H1 (cell line): Measurements from ENCODE around the gene TBC1D22A. TPM values are rescaled to one million over a fixed set of nuclear protein-coding genes. Genes with fewer than 3 reads are reported as not detected.

ENCODE experiments used
- CTCF ChIA-PET: fragments of 300-600 bp; sonication (Branson Sonifier 250); formaldehyde crosslinking; loops from one replicate; lab custom pipeline; 2021; ENCODE audit not compliant: partially characterized antibody; lab: Charles Lee
- POLR2A ChIA-PET: fragments of 300-600 bp; sonication (Branson Sonifier 250); formaldehyde crosslinking; loops from one replicate; lab custom pipeline; 2021; ENCODE audit warnings: inconsistent platforms; ENCODE audit not compliant: partially characterized antibody; lab: Charles Lee
- DNase-seq, 2 experiments: peaks; one replicate each; pipeline versions ENCODE4 v3.0.0 to v3.0.0-alpha.2; 2010 to 2022; ENCODE audit warnings: low spot score in 2 of 2, low read depth in 1 of 2, mixed read lengths in 1 of 2
- FAIRE-seq: peaks from 2 replicates; lab custom pipeline; 2011; peaks lifted over from hg19 to GRCh38; lab: Jason Lieb, UNC
- H2AFZ ChIP-seq: 2 replicates; pipeline ENCODE4 v1.8.1; 2012; ENCODE audit warnings: low read length, inconsistent platforms
- H2AK5ac ChIP-seq: 2 replicates; pipeline ENCODE4 v1.6.1; 2013; ENCODE audit warnings: low read depth, low read length
- H2BK120ac ChIP-seq: replicated peaks from 2 replicates; pipeline ENCODE3; 2013; ENCODE audit warnings: low read depth, low read length, inconsistent platforms
- H2BK12ac ChIP-seq: 2 replicates; pipeline ENCODE4 v1.6.1; 2013; ENCODE audit warnings: low read depth, low read length
- H2BK15ac ChIP-seq: 2 replicates; pipeline ENCODE4 v1.6.1; 2013; ENCODE audit warnings: low read length
- H2BK20ac ChIP-seq: 2 replicates; pipeline ENCODE4 v1.6.1; 2013; ENCODE audit warnings: low read length
- H2BK5ac ChIP-seq: 2 replicates; pipeline ENCODE4 v1.6.1; 2013; ENCODE audit warnings: low read depth, low read length
- H3K14ac ChIP-seq: 2 replicates; pipeline ENCODE4 v1.6.1; 2013; ENCODE audit warnings: inconsistent platforms; ENCODE audit not compliant: insufficient read length
- H3K18ac ChIP-seq: 2 replicates; pipeline ENCODE4 v1.6.1; 2013; ENCODE audit warnings: low read length; ENCODE audit errors: extremely low read depth
- H3K23ac ChIP-seq: 2 replicates; pipeline ENCODE4 v1.6.1; 2013; ENCODE audit warnings: inconsistent platforms; ENCODE audit not compliant: insufficient read length
- H3K23me2 ChIP-seq: 2 replicates; pipeline ENCODE4 v1.6.1; 2013; ENCODE audit warnings: low read depth, low read length
- H3K27ac ChIP-seq: 2 replicates; pipeline ENCODE4 v1.6.1; 2011; ENCODE audit warnings: low read depth, low read length, inconsistent platforms
- H3K27me3 ChIP-seq, 4 experiments: replicated peaks in 1 of 4; 1 replicate in 1 of 4; 2 replicates in 3 of 4; pipeline versions ENCODE4 v1.6.1 to v1.8.1; 2011 to 2013; ENCODE audit warnings: low read length in 3 of 4, mild to moderate bottlenecking in 3 of 4, inconsistent platforms in 2 of 4, mixed read lengths in 2 of 4, moderate library complexity in 1 of 4; ENCODE audit not compliant: control insufficient read depth in 3 of 4, insufficient read depth in 3 of 4; ENCODE audit errors: extremely low read depth in 1 of 4
- H3K36me3 ChIP-seq, 4 experiments: 2 replicates each; pipeline versions ENCODE4 v1.6.1 to v1.8.1; 2011 to 2013; ENCODE audit warnings: mild to moderate bottlenecking in 4 of 4, low read length in 3 of 4, moderate library complexity in 2 of 4, control low read depth in 1 of 4, inconsistent platforms in 1 of 4; ENCODE audit not compliant: insufficient read depth in 4 of 4, control insufficient read depth in 2 of 4
- H3K4ac ChIP-seq: replicated peaks from 2 replicates; pipeline ENCODE3; 2013; ENCODE audit warnings: low read length, low read depth, mixed read lengths, inconsistent platforms; ENCODE audit not compliant: insufficient read length
- H3K4me1 ChIP-seq, 4 experiments: replicated peaks in 1 of 4; 1 replicate in 1 of 4; 2 replicates in 3 of 4; pipeline versions ENCODE4 v1.6.1 to v1.8.1; 2011 to 2013; ENCODE audit warnings: low read length in 3 of 4, inconsistent platforms in 2 of 4, mixed read lengths in 1 of 4; ENCODE audit not compliant: insufficient read depth in 4 of 4, control insufficient read depth in 3 of 4
- H3K4me2 ChIP-seq, 2 experiments: 2 replicates each; pipeline versions ENCODE4 v1.6.1 to v1.8.1; 2011 to 2013; ENCODE audit warnings: low read depth in 2 of 2, low read length in 2 of 2, control low read depth in 1 of 2, inconsistent platforms in 1 of 2, mild to moderate bottlenecking in 1 of 2; ENCODE audit not compliant: insufficient read depth in 1 of 2
- H3K4me3 ChIP-seq, 4 experiments: fragments of 200-600, 300-600 bp in 1 of 4; sonication (generic), shearing (Covaris generic), sonication (Bioruptor Twin) in 1 of 4; 2 replicates each; pipeline versions ENCODE4 v1.5.1 to v1.8.1; 2011 to 2016; ENCODE audit warnings: low read length in 4 of 4, low read depth in 3 of 4, control low read depth in 2 of 4, inconsistent platforms in 2 of 4, mild to moderate bottlenecking in 2 of 4, mixed read lengths in 1 of 4, moderate library complexity in 1 of 4; ENCODE audit not compliant: insufficient read depth in 2 of 4; ENCODE audit errors: extremely low read depth in 1 of 4
- H3K56ac ChIP-seq: replicated peaks from 2 replicates; pipeline ENCODE3; 2013; ENCODE audit warnings: low read depth, mild to moderate bottlenecking, mixed read lengths, low read length, inconsistent platforms; ENCODE audit not compliant: insufficient read length
- H3K79me1 ChIP-seq: 2 replicates; pipeline ENCODE4 v1.6.1; 2013; ENCODE audit warnings: low read depth, low read length, control low read depth
- H3K79me2 ChIP-seq, 2 experiments: 2 replicates each; pipeline versions ENCODE4 v1.6.1 to v1.8.1; 2012 to 2013; ENCODE audit warnings: low read length in 2 of 2, mild to moderate bottlenecking in 2 of 2, inconsistent platforms in 1 of 2; ENCODE audit not compliant: insufficient read depth in 2 of 2, control insufficient read depth in 1 of 2
- H3K9ac ChIP-seq, 4 experiments: replicated peaks in 1 of 4; 1 replicate in 1 of 4; 2 replicates in 3 of 4; pipeline versions ENCODE4 v1.6.1 to v1.8.1; 2011 to 2013; ENCODE audit warnings: low read depth in 3 of 4, low read length in 3 of 4, control low read depth in 2 of 4, mild to moderate bottlenecking in 2 of 4, moderate library complexity in 2 of 4, inconsistent platforms in 1 of 4; ENCODE audit errors: extremely low read depth in 1 of 4
- H3K9me3 ChIP-seq, 2 experiments: 2 replicates each; pipeline versions ENCODE4 v1.6.1 to v1.8.1; 2012 to 2013; ENCODE audit warnings: mild to moderate bottlenecking in 2 of 2, moderate library complexity in 2 of 2, control low read depth in 1 of 2, inconsistent platforms in 1 of 2, low read depth in 1 of 2, low read length in 1 of 2, mixed read lengths in 1 of 2; ENCODE audit not compliant: insufficient read depth in 2 of 2
- H4K20me1 ChIP-seq, 2 experiments: replicated peaks in 1 of 2; 2 replicates each; pipeline versions ENCODE3 to v1.8.1; 2011 to 2013; ENCODE audit warnings: inconsistent platforms in 2 of 2, low read length in 2 of 2, mild to moderate bottlenecking in 1 of 2; ENCODE audit not compliant: insufficient read depth in 2 of 2, control insufficient read depth in 1 of 2
- H4K5ac ChIP-seq: 2 replicates; pipeline ENCODE4 v1.6.1; 2013; ENCODE audit warnings: low read length, low read depth, mixed read lengths, inconsistent platforms; ENCODE audit not compliant: insufficient read length
- H4K8ac ChIP-seq: 2 replicates; pipeline ENCODE4 v1.8.0; 2013; ENCODE audit warnings: mild to moderate bottlenecking, moderate library complexity, low read length, inconsistent platforms; ENCODE audit not compliant: insufficient read depth; ENCODE audit errors: extremely low read depth
- H4K91ac ChIP-seq: replicated peaks from 2 replicates; pipeline ENCODE3; 2013; ENCODE audit warnings: low read length, mixed read lengths, inconsistent platforms; ENCODE audit not compliant: insufficient read length
- KDM5A ChIP-seq: fragments of 200-600 bp; IDR thresholded peaks from 2 replicates; pipeline ENCODE4 v1.7.1; 2012; ENCODE audit warnings: mild to moderate bottlenecking, low read length, inconsistent platforms, mixed read lengths
- MAFK ChIP-seq: IDR thresholded peaks from 2 replicates; pipeline ENCODE4 v1.6.1; 2012; ENCODE audit warnings: low read depth, mild to moderate bottlenecking, improper control_type of control experiment, low read length
- SAP30 ChIP-seq: fragments of 300-600 bp; sonication (generic); IDR thresholded peaks from 2 replicates; pipeline ENCODE4 v1.7.1; 2012; ENCODE audit warnings: low read length, moderate library complexity, mild to moderate bottlenecking, inconsistent platforms; ENCODE audit not compliant: insufficient read depth, insufficient replicate concordance
- WGBS, 2 experiments: shearing (Covaris generic) in 1 of 2; methylation state at CpG; one replicate each; pipeline versions ENCODE4 v1.1.6 to v1.1.7; 2013 to 2015; ENCODE audit warnings: low lambda C conversion rate in 2 of 2, mixed read lengths in 2 of 2, inconsistent platforms in 1 of 2, low coverage in 1 of 2, missing lambda C conversion rate in 1 of 2; ENCODE audit not compliant: insufficient replicate concordance in 2 of 2, insufficient coverage in 1 of 2, insufficient read length in 1 of 2; ENCODE audit errors: extremely low coverage in 1 of 2, missing lambda C conversion rate in 1 of 2; 5-methylcytosine and 5-hydroxymethylcytosine counted together
- polyA plus RNA-seq, 7 experiments: library from polyadenylated mRNA; depleted of rRNA in 3 of 7; stranded (reverse) in 5 of 7; unstranded in 2 of 7; fragments of >200 nt in 5 of 7; fragments of 200-250 nt in 2 of 7; gene quantifications; 1 replicate in 5 of 7; 2 replicates in 1 of 7; 4 replicates in 1 of 7; pipeline versions ENCODE4 v1.2.1 to v1.2.3, GENCODE V29; 2011 to 2013; ENCODE audit warnings: missing spikeins in 2 of 7, mixed read lengths in 2 of 7
- total RNA-seq: library from RNA; stranded (reverse); fragmentation: NEBNext Ultra II Directional; extraction: Animal tissue kit (Norgen Biotek cat#: 25700); gene quantifications from 2 replicates; pipeline ENCODE4 v1.2.1, GENCODE V29; 2021

TBC1D22A gene
- total and polyA plus RNA-seq, 2 of the 8 experiments (the other 6 are each of a cell fraction or from before 2014, with no cell fraction given): 11.9 to 18.4 TPM

GRCh38 chr22:47199261-47199978, 437.0 kb downstream of the TBC1D22A start:
- POLR2A ChIA-PET: no interaction called here
- CTCF ChIA-PET: no interaction called here

More at GRCh38 chr22:47199261-47199978, 437.0 kb downstream of the TBC1D22A start:
- no peak overlapping the region for H3K27ac ChIP-seq
- no peak overlapping the region for H3K23ac ChIP-seq
- no peaks in the 10 kb centered on the region; a peak in 1 of 8 replicates for H3K36me3 ChIP-seq
- H4K5ac ChIP-seq: no peak overlapping the region
- H4K91ac ChIP-seq: no peak overlapping the region
- H4K8ac ChIP-seq: no peak overlapping the region
- H3K4me1 ChIP-seq: no peaks in the 10 kb centered on the region
- no peak overlapping the region for H3K14ac ChIP-seq
- WGBS, 2 experiments: 93% methylated on average over 31 of the region's 33 CpGs; no CpG with 5 or more reads in 1 of the 2 experiments
- no peaks in the 10 kb centered on the region for H3K79me2 ChIP-seq
- H2BK120ac ChIP-seq: no peak overlapping the region
- DNase-seq (peak in 1 of 2 experiments; percentile 27), FAIRE-seq (no peak)
- H3K4ac ChIP-seq: no peak overlapping the region
- no peak overlapping the region for H3K9ac ChIP-seq
- H2BK5ac ChIP-seq: no peak overlapping the region
- H4K20me1 ChIP-seq: no peaks in the 10 kb centered on the region
- H2BK20ac ChIP-seq: no peak overlapping the region
- no peak overlapping the region for H3K4me3 ChIP-seq
- no peak overlapping the region for H3K18ac ChIP-seq
- no peak overlapping the region for H3K56ac ChIP-seq
- H2AFZ ChIP-seq: no peak overlapping the region
- no peaks in the 10 kb centered on the region for H3K23me2 ChIP-seq
- H3K4me2 ChIP-seq: no peak overlapping the region
- no peak overlapping the region for H2BK15ac ChIP-seq
- no peak for TF ChIP-seq SAP30
- no peak for TF ChIP-seq KDM5A
- TF ChIP-seq MAFK: no peak
- H3K9me3 ChIP-seq: peaks cover 63 to 99% of the 10 kb centered on the region in 2 experiments
- H2AK5ac ChIP-seq: no peak overlapping the region
- H3K79me1 ChIP-seq: no peaks in the 10 kb centered on the region
- no peak overlapping the region for H2BK12ac ChIP-seq
- H3K27me3 ChIP-seq: no peaks in the 10 kb centered on the region
